ENCODE measurements around the gene MYO9A.

- TF ChIP-seq CTCF (IDR thresholded peaks at IDR 0.05) (no peak), POLR2A (IDR thresholded peaks at IDR 0.05) (no peak)
These were observed 31.8 kb downstream of the MYO9A start for GRCh38 chr15:72086010-72086697.
